ENCODE measurements around the gene TFDP1.

GRCh38 chr13:113605866-113606438 is 21.4 kb downstream of the TFDP1 start:
- no peak for TF ChIP-seq CTCF (IDR thresholded peaks at IDR 0.05)
- TF ChIP-seq POLR2A (IDR thresholded peaks at IDR 0.05) = no peak
- TF ChIP-seq POLR2AphosphoS5 (IDR thresholded peaks at IDR 0.05) = no peak
- TF ChIP-seq EP300 (IDR thresholded peaks at IDR 0.05) = no peak
